Calu3 (cell line): Measurements from ENCODE around the gene RUFY3. TPM values are rescaled to one million over a fixed set of nuclear protein-coding genes. Genes with fewer than 3 reads are reported as not detected.

ENCODE experiments used
- BruUV-seq: library from RNA; stranded (reverse); fragments of 400-500 nt; replicated peaks from 2 replicates; lab custom pipeline; 2021; lab: Mats Ljungman, UMichigan
- CTCF ChIA-PET: fragments of 300-600 bp; sonication (Branson Sonifier 250); formaldehyde crosslinking; loops from one replicate; lab custom pipeline; 2022; ENCODE audit warnings: antibody characterized with exemption; lab: Charles Lee
- DNase-seq: peaks from one replicate; pipeline ENCODE4 v3.0.0; 2022
- H3K27ac Mint-ChIP-seq: one replicate; pipeline ENCODE4 v1.8.0; 2022; ENCODE audit warnings: mixed read lengths; ENCODE audit not compliant: unreplicated experiment
- H3K27me3 Mint-ChIP-seq: one replicate; pipeline ENCODE4 v1.8.0; 2022; ENCODE audit warnings: mixed read lengths; ENCODE audit not compliant: unreplicated experiment
- H3K36me3 Mint-ChIP-seq: one replicate; pipeline ENCODE4 v1.8.0; 2022; ENCODE audit warnings: mild to moderate bottlenecking, moderate library complexity, mixed read lengths; ENCODE audit not compliant: insufficient read depth, unreplicated experiment
- H3K4me1 Mint-ChIP-seq: one replicate; pipeline ENCODE4 v1.8.0; 2022; ENCODE audit warnings: mild to moderate bottlenecking, low read depth, mixed read lengths; ENCODE audit not compliant: unreplicated experiment
- H3K4me3 Mint-ChIP-seq: one replicate; pipeline ENCODE4 v1.8.0; 2022; ENCODE audit warnings: mild to moderate bottlenecking, low read depth, moderate library complexity, mixed read lengths; ENCODE audit not compliant: unreplicated experiment
- H3K9me3 Mint-ChIP-seq: one replicate; pipeline ENCODE4 v1.8.0; 2022; ENCODE audit warnings: low read depth, mixed read lengths; ENCODE audit not compliant: unreplicated experiment
- CTCF ChIP-seq: fragments of 200-600 bp; IDR thresholded peaks from one replicate; pipeline ENCODE4 v1.8.0; 2022; ENCODE audit warnings: antibody characterized with exemption; ENCODE audit not compliant: unreplicated experiment
- intact Hi-C: fragments of 100-400 bp; cut with micrococcal nuclease; formaldehyde crosslinking; loops from one replicate; pipeline ENCODE4 v1.10.0; 2022; ENCODE audit not compliant: unreplicated experiment
- total RNA-seq: library from RNA; stranded (reverse); gene quantifications from 2 replicates; pipeline ENCODE4 v1.2.3, GENCODE V29; 2022

RUFY3 gene
- total RNA-seq, 1 experiment from 2014 or later: 25.8 TPM

GRCh38 chr4:70841951-70842350 lies 120.2 kb downstream of the RUFY3 start:
- no peak for TF ChIP-seq CTCF
- no peak for DNase-seq
- Mint-ChIP-seq H3K27me3 (no peaks in the 10 kb centered on the region), H3K27ac (no peak overlapping the region), H3K4me1 (peaks cover 2% of the 10 kb centered on the region), H3K9me3 (no peaks in the 10 kb centered on the region), H3K4me3 (no peak overlapping the region), H3K36me3 (peaks cover 29% of the 10 kb centered on the region)
- no TSS peak for BruUV-seq
- intact Hi-C loops: no loop called here
- CTCF ChIA-PET: no interaction called here

GRCh38 chr4:70842761-70843435 lies 121.1 kb downstream of the RUFY3 start:
- H3K27ac Mint-ChIP-seq: no peak overlapping the region
- intact Hi-C loops: no loop called here
- no TSS peak for BruUV-seq
- H3K9me3 Mint-ChIP-seq: no peaks in the 10 kb centered on the region
- no peaks in the 10 kb centered on the region for H3K4me1 Mint-ChIP-seq
- peaks cover 20% of the 10 kb centered on the region for H3K36me3 Mint-ChIP-seq
- no peaks in the 10 kb centered on the region for H3K27me3 Mint-ChIP-seq
- no peak overlapping the region for H3K4me3 Mint-ChIP-seq
- CTCF ChIA-PET: interaction anchor here (0.7 to 1.2 kb wide), 2 partner anchors 11 to 151 kb away, joined by 3 to 4 read pairs; partner anchors contain the start of gene DCK
- DNase-seq: no peak
- TF ChIP-seq CTCF: no peak

GRCh38 chr4:70844180-70844579 lies 122.4 kb downstream of the RUFY3 start:
- no peak overlapping the region for H3K4me3 Mint-ChIP-seq
- H3K27ac Mint-ChIP-seq: no peak overlapping the region
- no peaks in the 10 kb centered on the region for H3K27me3 Mint-ChIP-seq
- no peaks in the 10 kb centered on the region for H3K9me3 Mint-ChIP-seq
- BruUV-seq: no TSS peak
- H3K36me3 Mint-ChIP-seq: peaks cover 8% of the 10 kb centered on the region
- TF ChIP-seq CTCF: no peak
- intact Hi-C loops: no loop called here
- no peak for DNase-seq
- H3K4me1 Mint-ChIP-seq: no peaks in the 10 kb centered on the region
- CTCF ChIA-PET: no interaction called here

GRCh38 chr4:70849291-70849690 lies 127.5 kb downstream of the RUFY3 start:
- Mint-ChIP-seq H3K27ac (no peak overlapping the region), H3K4me3 (no peak overlapping the region), H3K36me3 (no peaks in the 10 kb centered on the region), H3K9me3 (no peaks in the 10 kb centered on the region), H3K27me3 (no peaks in the 10 kb centered on the region), H3K4me1 (no peaks in the 10 kb centered on the region)
- TF ChIP-seq CTCF: no peak
- no peak for DNase-seq
- intact Hi-C loops: no loop called here
- CTCF ChIA-PET: no interaction called here
- no TSS peak for BruUV-seq
